Right lobe of liver (tissue), 4 donors: ENCODE measurements around the gene FITM1.

Experiments used
- POLR2A ChIP-seq: fragments of 450-650 bp; IDR thresholded peaks from one replicate; pipeline ENCODE4 v1.6.1; 2017; ENCODE audit warnings: antibody characterized with exemption, mild to moderate bottlenecking
- TF ChIP-seq, protein P1 (sequence below), 4 donors: fragments of 200-600 bp in 3 of 4; fragments of 450-650 bp in 1 of 4; IDR thresholded peaks; one replicate each; pipeline versions ENCODE4 v1.5.1 to v1.8.0; 2016 to 2022; ENCODE audit warnings: antibody characterized with exemption in 4 of 4, mild to moderate bottlenecking in 2 of 4
- donor health status: DM: no; HTN: no; CAD: no.
- donor health status: DM: no; HTN: no; CAD: no.
- donor health status: DM: no; HTN: yes; CAD: no.

DNA sequence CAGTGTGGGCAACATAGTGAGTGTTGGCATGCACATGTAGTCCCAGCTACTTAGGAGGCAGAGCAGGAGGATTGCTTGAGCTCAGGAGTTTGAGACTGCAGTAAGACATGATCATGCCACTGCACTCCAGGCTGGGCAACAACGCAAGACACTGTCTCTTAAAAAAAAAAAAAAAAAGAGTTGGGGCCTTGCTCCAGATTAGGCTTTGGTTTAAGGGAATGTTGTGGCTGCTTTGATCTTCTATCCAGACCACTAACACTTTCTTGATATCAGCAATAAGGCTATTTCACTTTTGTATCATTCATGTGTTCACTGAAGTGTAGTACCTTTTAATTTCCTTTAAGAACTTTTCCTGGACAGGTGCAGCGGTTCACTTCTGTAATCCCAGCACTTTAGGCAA, 2.8 kb upstream of the FITM1 start:
- TF ChIP-seq, protein P1, sequence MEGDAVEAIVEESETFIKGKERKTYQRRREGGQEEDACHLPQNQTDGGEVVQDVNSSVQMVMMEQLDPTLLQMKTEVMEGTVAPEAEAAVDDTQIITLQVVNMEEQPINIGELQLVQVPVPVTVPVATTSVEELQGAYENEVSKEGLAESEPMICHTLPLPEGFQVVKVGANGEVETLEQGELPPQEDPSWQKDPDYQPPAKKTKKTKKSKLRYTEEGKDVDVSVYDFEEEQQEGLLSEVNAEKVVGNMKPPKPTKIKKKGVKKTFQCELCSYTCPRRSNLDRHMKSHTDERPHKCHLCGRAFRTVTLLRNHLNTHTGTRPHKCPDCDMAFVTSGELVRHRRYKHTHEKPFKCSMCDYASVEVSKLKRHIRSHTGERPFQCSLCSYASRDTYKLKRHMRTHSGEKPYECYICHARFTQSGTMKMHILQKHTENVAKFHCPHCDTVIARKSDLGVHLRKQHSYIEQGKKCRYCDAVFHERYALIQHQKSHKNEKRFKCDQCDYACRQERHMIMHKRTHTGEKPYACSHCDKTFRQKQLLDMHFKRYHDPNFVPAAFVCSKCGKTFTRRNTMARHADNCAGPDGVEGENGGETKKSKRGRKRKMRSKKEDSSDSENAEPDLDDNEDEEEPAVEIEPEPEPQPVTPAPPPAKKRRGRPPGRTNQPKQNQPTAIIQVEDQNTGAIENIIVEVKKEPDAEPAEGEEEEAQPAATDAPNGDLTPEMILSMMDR (IDR thresholded peaks at IDR 0.05) = no peak
- TF ChIP-seq POLR2A = no peak
